NCI-H1694 (cell line): ENCODE data around the gene SERBP1.
"Not testable (repeated sequence)": the region's sequence is repeated elsewhere in the genome, so short reads cannot be mapped to it uniquely, and the experiment has no call there.

Experiments
- DNase-seq: peaks from one replicate; lab custom pipeline; 2025; lab: John Stamatoyannopoulos, UW

The SERBP1 gene

GRCh38 chr1:67440339-67440738, 10.1 kb upstream of the SERBP1 start:
- no peak for DNase-seq

GRCh38 chr1:67439277-67440029, 9.3 kb upstream of the SERBP1 start:
- DNase-seq, result no peak

- no peak for DNase-seq
Observed at GRCh38 chr1:67437961-67438360, 7.8 kb upstream of the SERBP1 start.

- DNase-seq, result no peak
Observed at GRCh38 chr1:67436511-67437055, 6.4 kb upstream of the SERBP1 start.

GRCh38 chr1:67434491-67434890, 4.3 kb upstream of the SERBP1 start:
- DNase-seq, result no peak

GRCh38 chr1:67433837-67434236, 3.6 kb upstream of the SERBP1 start:
- DNase-seq, result no peak

GRCh38 chr1:67432745-67433144, 2.5 kb upstream of the SERBP1 start:
- no peak for DNase-seq

- DNase-seq, result no peak
Observed at GRCh38 chr1:67431869-67432578, 1.8 kb upstream of the SERBP1 start.

GRCh38 chr1:67431156-67431765, 1.1 kb upstream of the SERBP1 start:
- no peak for DNase-seq

GRCh38 chr1:67429528-67430357, 459 bp downstream of the SERBP1 start:
- no peak for DNase-seq

GRCh38 chr1:67429011-67429527, 1.1 kb downstream of the SERBP1 start:
- DNase-seq, result no peak

- DNase-seq, result no peak
Observed at GRCh38 chr1:67427947-67428346, 2.3 kb downstream of the SERBP1 start.

- DNase-seq, result no peak
Observed at GRCh38 chr1:67427465-67427864, 2.7 kb downstream of the SERBP1 start.

GRCh38 chr1:67420835-67421492, 9.2 kb downstream of the SERBP1 start:
- DNase-seq, result no peak

GRCh38 chr1:67418839-67419586, 11.2 kb downstream of the SERBP1 start:
- no peak for DNase-seq

GRCh38 chr1:67417733-67418132, 12.5 kb downstream of the SERBP1 start:
- DNase-seq, result not testable (repeated sequence)

- DNase-seq, result no peak
Observed at GRCh38 chr1:67415041-67415440, 15.2 kb downstream of the SERBP1 start.

GRCh38 chr1:67414574-67414973, 15.6 kb downstream of the SERBP1 start:
- no peak for DNase-seq

GRCh38 chr1:67413101-67413500, 17.1 kb downstream of the SERBP1 start:
- not testable (repeated sequence) for DNase-seq

- no peak for DNase-seq
Observed at GRCh38 chr1:67408148-67408547, 22.1 kb downstream of the SERBP1 start.
